CD8-positive, alpha-beta memory T cell (primary cell): Measurements from ENCODE around the gene MTA1. TPM values are rescaled to one million over a fixed set of nuclear protein-coding genes. Genes with fewer than 3 reads are reported as not detected.
A peak's percentile ranks its signal among the peaks of the same experiment; 100 is the strongest.

Source experiments
- CTCF ChIA-PET: fragments of 350-600 bp; sonication (Branson Sonifier 250); formaldehyde crosslinking; loops from one replicate; lab custom pipeline; 2021; ENCODE audit warnings: antibody characterized with exemption; lab: Charles Lee
- POLR2A ChIA-PET: fragments of 350-600 bp; sonication (Branson Sonifier 250); formaldehyde crosslinking; loops from one replicate; lab custom pipeline; 2021; ENCODE audit warnings: antibody characterized with exemption; lab: Charles Lee
- DNase-seq, 5 donors: peaks; one replicate each; pipeline versions ENCODE4 v3.0.0 to v3.0.0-alpha.2; 2020 to 2022; ENCODE audit warnings: mixed read lengths in 1 of 5
- H3K27ac ChIP-seq: one replicate; pipeline ENCODE4 v1.7.0; 2013; ENCODE audit warnings: low read depth, mild to moderate bottlenecking, low read length, moderate library complexity
- H3K27me3 ChIP-seq: 2 replicates; pipeline ENCODE4 v1.7.0; 2013; ENCODE audit warnings: low read length, mild to moderate bottlenecking; ENCODE audit not compliant: insufficient read depth, poor library complexity, severe bottlenecking
- H3K36me3 ChIP-seq: 2 replicates; pipeline ENCODE4 v1.7.0; 2013; ENCODE audit warnings: mild to moderate bottlenecking, low read length, moderate library complexity; ENCODE audit not compliant: insufficient read depth
- H3K4me1 ChIP-seq: 2 replicates; pipeline ENCODE4 v1.7.0; 2013; ENCODE audit warnings: mild to moderate bottlenecking, low read length, moderate library complexity; ENCODE audit not compliant: insufficient read depth
- H3K4me3 ChIP-seq: 2 replicates; pipeline ENCODE4 v1.7.0; 2013; ENCODE audit warnings: mild to moderate bottlenecking, low read length
- H3K9me3 ChIP-seq: 2 replicates; pipeline ENCODE4 v1.7.0; 2013; ENCODE audit warnings: mild to moderate bottlenecking, low read length
- H3K27ac Mint-ChIP-seq, 8 donors: one replicate each; pipeline ENCODE4 v1.8.0; 2020 to 2021; ENCODE audit warnings: mixed read lengths in 8 of 8, mild to moderate bottlenecking in 6 of 8, inconsistent platforms in 3 of 8, moderate library complexity in 3 of 8
- H3K27me3 Mint-ChIP-seq, 2 donors: one replicate each; pipeline ENCODE4 v1.8.0; 2020 to 2021; ENCODE audit warnings: mixed read lengths in 2 of 2, mild to moderate bottlenecking in 1 of 2, moderate library complexity in 1 of 2
- H3K36me3 Mint-ChIP-seq, 3 donors: one replicate each; pipeline ENCODE4 v1.8.0; 2020 to 2021; ENCODE audit warnings: mixed read lengths in 3 of 3, inconsistent platforms in 1 of 3, mild to moderate bottlenecking in 1 of 3
- H3K4me1 Mint-ChIP-seq, 3 donors: one replicate each; pipeline ENCODE4 v1.8.0; 2020 to 2021; ENCODE audit warnings: mixed read lengths in 3 of 3, inconsistent platforms in 1 of 3, mild to moderate bottlenecking in 1 of 3
- H3K4me3 Mint-ChIP-seq, 7 donors: one replicate each; pipeline ENCODE4 v1.8.0; 2020 to 2021; ENCODE audit warnings: mixed read lengths in 7 of 7, mild to moderate bottlenecking in 6 of 7, moderate library complexity in 4 of 7, inconsistent platforms in 2 of 7
- H3K9me3 Mint-ChIP-seq, 5 donors: one replicate each; pipeline ENCODE4 v1.8.0; 2020 to 2022; ENCODE audit warnings: mixed read lengths in 5 of 5, mild to moderate bottlenecking in 3 of 5, moderate library complexity in 2 of 5, inconsistent platforms in 1 of 5
- polyA plus RNA-seq: library from polyadenylated mRNA; unstranded; fragments of 300-500 nt; fragmentation: Illumina TruSeq; gene quantifications from one replicate; pipeline ENCODE4 v1.2.3, GENCODE V29; 2021
- total RNA-seq, 2 experiments: library from RNA; stranded (reverse); gene quantifications; one replicate each; pipeline ENCODE4 v1.2.3, GENCODE V29; 2021

MTA1 gene
- total and polyA plus RNA-seq, 3 experiments from 2014 or later: 6.1 to 129 (median 124) TPM

DNA sequence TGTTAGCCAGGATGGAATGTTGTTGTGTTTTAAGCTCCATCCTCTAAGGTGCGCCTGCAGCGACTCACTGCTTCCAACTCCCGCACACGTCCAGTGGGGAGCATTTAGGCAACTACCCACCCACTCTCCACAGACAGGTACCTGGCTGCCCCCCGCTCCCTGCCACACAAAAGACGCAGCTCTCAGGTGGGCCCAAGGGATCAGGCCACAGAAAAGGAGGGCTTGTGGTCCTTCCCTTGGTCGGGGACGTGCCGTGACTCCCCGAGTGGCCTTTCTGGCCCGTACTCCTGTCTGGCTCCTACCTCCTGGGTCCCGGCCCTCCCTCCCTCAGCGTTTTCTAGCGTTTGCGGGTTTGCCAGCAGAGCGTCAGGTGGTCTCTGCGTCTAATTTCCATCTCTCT is 87.6 kb downstream of the MTA1 start:
- H3K27me3 ChIP-seq: peaks cover 9% of the 10 kb centered on the region
- Mint-ChIP-seq H3K27me3 (peaks cover 22 to 24% of the 10 kb centered on the region in 2 donors), H3K4me3 (no peak overlapping the region), H3K4me1 (no peaks in the 10 kb centered on the region), H3K27ac (no peak overlapping the region), H3K36me3 (no peaks in the 10 kb centered on the region), H3K9me3 (no peaks in the 10 kb centered on the region)
- DNase-seq: peak in 1 of 5 donors; percentile 8
- no peak overlapping the region for H3K27ac ChIP-seq
- CTCF ChIA-PET: no interaction called here
- no peaks in the 10 kb centered on the region for H3K36me3 ChIP-seq
- H3K4me1 ChIP-seq: no peaks in the 10 kb centered on the region
- POLR2A ChIA-PET: no interaction called here
- H3K9me3 ChIP-seq: no peaks in the 10 kb centered on the region
- no peak overlapping the region for H3K4me3 ChIP-seq

DNA sequence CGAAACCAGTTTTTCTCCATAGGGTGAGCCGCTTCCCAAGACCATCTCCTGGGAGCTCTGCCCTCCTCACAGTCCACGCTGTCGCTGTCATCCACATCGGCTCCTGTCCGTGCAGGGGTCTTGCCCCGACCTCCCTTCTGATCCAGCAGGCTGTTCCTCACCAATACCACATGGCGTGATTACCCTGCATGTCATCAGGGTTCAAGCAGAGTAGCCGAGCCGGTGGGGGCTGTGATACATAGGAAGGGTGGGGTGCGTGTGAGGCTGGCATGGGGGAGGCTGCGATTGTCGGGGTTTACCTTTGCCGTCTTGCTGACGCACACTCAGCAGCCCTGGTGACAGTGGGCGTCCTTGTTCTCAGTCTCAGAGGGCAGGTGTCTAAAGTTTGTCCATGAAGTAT is 88.4 kb downstream of the MTA1 start:
- Mint-ChIP-seq H3K9me3 (no peaks in the 10 kb centered on the region), H3K4me1 (no peaks in the 10 kb centered on the region), H3K36me3 (no peaks in the 10 kb centered on the region), H3K27me3 (peaks cover 25 to 30% of the 10 kb centered on the region in 2 donors), H3K27ac (no peak overlapping the region), H3K4me3 (no peak overlapping the region)
- no peak overlapping the region for H3K27ac ChIP-seq
- ChIA-PET POLR2A (no interaction called here), CTCF (no interaction called here)
- DNase-seq: peak in 1 of 5 donors; percentile 42
- no peaks in the 10 kb centered on the region for H3K9me3 ChIP-seq
- H3K4me1 ChIP-seq: no peaks in the 10 kb centered on the region
- H3K27me3 ChIP-seq: peaks cover 9% of the 10 kb centered on the region
- H3K36me3 ChIP-seq: no peaks in the 10 kb centered on the region
- H3K4me3 ChIP-seq: no peak overlapping the region

DNA sequence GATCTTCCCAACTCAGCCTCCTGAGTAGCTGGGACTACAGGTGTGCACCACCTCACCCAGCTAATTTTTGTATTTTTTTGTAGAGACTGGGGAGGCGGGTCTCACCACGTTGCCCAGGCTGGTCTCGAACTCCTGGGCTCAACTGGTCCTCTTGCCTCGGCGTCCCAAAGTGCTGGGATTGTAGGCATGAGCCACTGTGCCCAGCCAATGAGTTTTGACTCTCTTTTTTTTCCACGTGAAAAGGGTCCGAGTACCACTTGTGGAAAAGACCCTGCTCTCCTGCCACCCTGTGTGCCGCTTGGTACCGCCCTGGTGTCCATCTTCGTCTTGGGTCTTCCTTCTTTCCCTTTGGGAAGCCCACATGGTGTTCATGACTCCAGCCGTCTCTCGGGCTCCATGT is 89.0 kb downstream of the MTA1 start:
- no peaks in the 10 kb centered on the region for H3K36me3 Mint-ChIP-seq
- H3K27ac Mint-ChIP-seq: peak overlapping the region in 1 of 8 donors; percentile 44
- H3K27ac ChIP-seq: no peak overlapping the region
- peaks cover 9% of the 10 kb centered on the region for H3K27me3 ChIP-seq
- H3K4me1 ChIP-seq: no peaks in the 10 kb centered on the region
- H3K27me3 Mint-ChIP-seq: peaks cover 30 to 31% of the 10 kb centered on the region in 2 donors
- peak in 1 of 5 donors; percentile 33 for DNase-seq
- no peaks in the 10 kb centered on the region for H3K9me3 ChIP-seq
- no peak overlapping the region for H3K4me3 ChIP-seq
- H3K36me3 ChIP-seq: no peaks in the 10 kb centered on the region
- H3K4me1 Mint-ChIP-seq: no peaks in the 10 kb centered on the region
- no peak overlapping the region for H3K4me3 Mint-ChIP-seq
- POLR2A ChIA-PET: no interaction called here
- CTCF ChIA-PET: no interaction called here
- no peaks in the 10 kb centered on the region for H3K9me3 Mint-ChIP-seq

DNA sequence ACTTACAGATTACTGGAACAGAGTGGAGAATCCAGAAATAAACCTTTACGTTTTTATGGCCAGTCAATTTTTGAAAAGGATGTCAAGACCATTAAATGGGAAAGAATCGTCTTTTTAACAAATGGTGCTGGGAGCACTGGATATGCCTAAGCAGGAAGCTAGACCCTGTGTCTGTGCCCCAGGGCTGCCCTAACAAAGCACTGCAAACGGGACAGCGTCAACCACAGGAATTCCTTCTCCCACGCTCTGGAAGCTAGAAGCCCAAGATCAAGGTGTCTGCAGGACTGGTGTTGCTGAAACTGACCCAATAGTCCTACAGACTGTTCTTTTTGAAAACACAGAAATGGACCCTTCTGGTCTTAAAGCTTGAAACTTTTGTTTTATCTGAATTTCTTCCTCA is 97.5 kb downstream of the MTA1 start:
- H3K27ac Mint-ChIP-seq: no peak overlapping the region
- ChIA-PET POLR2A (no interaction called here), CTCF (no interaction called here)
- H3K4me3 Mint-ChIP-seq: no peak overlapping the region
- H3K27me3 Mint-ChIP-seq: peaks cover 41 to 62% of the 10 kb centered on the region in 2 donors
- peaks cover 12% of the 10 kb centered on the region for H3K27me3 ChIP-seq
- DNase-seq: no peak
- H3K36me3 ChIP-seq: no peaks in the 10 kb centered on the region
- H3K4me1 Mint-ChIP-seq: no peaks in the 10 kb centered on the region
- no peak overlapping the region for H3K4me3 ChIP-seq
- H3K9me3 ChIP-seq: no peaks in the 10 kb centered on the region
- H3K27ac ChIP-seq: no peak overlapping the region
- no peaks in the 10 kb centered on the region for H3K9me3 Mint-ChIP-seq
- H3K4me1 ChIP-seq: no peaks in the 10 kb centered on the region
- no peaks in the 10 kb centered on the region for H3K36me3 Mint-ChIP-seq

DNA sequence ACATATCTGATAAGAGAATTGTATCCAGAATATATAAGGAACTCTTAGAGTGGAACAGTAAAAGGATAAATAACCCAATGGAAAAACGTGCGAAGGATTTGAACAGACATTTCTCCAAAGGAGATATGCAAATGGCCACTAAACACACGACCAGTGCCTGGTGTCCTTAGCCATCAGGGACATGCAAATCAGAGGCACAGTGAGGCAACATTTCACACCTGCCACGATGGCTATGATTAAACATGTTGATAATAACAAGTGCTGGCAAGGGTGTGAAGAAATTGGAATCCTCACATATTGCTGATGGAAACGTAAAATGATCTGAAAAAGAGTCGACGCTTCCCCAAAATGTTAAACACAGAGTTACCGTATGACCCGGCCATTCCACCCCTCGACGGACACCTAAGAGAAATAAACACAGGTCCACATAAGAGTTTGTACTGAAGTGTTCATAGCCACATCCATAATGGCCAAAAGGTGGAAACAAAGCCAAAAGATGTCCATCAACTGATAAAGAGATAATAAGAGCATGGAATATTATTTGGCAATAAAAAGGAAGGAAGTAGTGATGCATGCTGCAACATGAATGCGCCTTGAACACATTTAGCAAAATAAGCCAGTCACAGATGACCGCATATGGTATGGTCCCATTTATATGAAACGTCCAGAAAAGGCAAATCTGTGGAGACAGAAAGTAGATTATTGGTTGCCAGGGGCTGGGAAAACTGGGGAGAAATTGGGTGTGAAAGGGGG is 100.5 kb downstream of the MTA1 start:
- Mint-ChIP-seq H3K36me3 (no peaks in the 10 kb centered on the region), H3K27me3 (peaks cover 33 to 54% of the 10 kb centered on the region in 2 donors), H3K4me1 (no peaks in the 10 kb centered on the region), H3K27ac (no peak overlapping the region), H3K4me3 (peak overlapping the region in 1 of 7 donors; percentile 7), H3K9me3 (peaks cover 0 to 2% (median 0%) of the 10 kb centered on the region in 5 donors)
- H3K4me3 ChIP-seq: no peak overlapping the region
- no peak overlapping the region for H3K27ac ChIP-seq
- peak in 1 of 5 donors; percentile 9 for DNase-seq
- no peaks in the 10 kb centered on the region for H3K9me3 ChIP-seq
- POLR2A ChIA-PET: no interaction called here
- no peaks in the 10 kb centered on the region for H3K4me1 ChIP-seq
- no peaks in the 10 kb centered on the region for H3K36me3 ChIP-seq
- peaks cover 12% of the 10 kb centered on the region for H3K27me3 ChIP-seq
- CTCF ChIA-PET: no interaction called here

Other genes starting within 250 kb of the MTA1 start
- gene NUDT14, start 238.5 kb upstream of the MTA1 start, total RNA-seq: 1 to 10 TPM; 6.7 to 6.9 TPM
- gene NUDT14, start 238.5 kb upstream of the MTA1 start, polyA plus RNA-seq: 12.4 TPM
- gene BTBD6, start 171.3 kb upstream of the MTA1 start, total RNA-seq: 10 to 100 TPM; 54.1 to 55.0 TPM
- 16.2 TPM for gene BTBD6, start 171.3 kb upstream of the MTA1 start, polyA plus RNA-seq
- 10 to 100 TPM; 29.4 to 31.7 TPM for gene BRF1, start 118.8 kb upstream of the MTA1 start, total RNA-seq
- gene BRF1, start 118.8 kb upstream of the MTA1 start, polyA plus RNA-seq: 13.0 TPM
- 10 to 100 TPM; 31.0 to 32.9 TPM for gene PACS2, start 105.1 kb upstream of the MTA1 start, total RNA-seq
- 6.5 TPM for gene PACS2, start 105.1 kb upstream of the MTA1 start, polyA plus RNA-seq
- gene TEX22, start 21.3 kb upstream of the MTA1 start, total RNA-seq: 1 to 10 TPM; 1.4 to 2.9 TPM
- 0.08 TPM for gene TEX22, start 21.3 kb upstream of the MTA1 start, polyA plus RNA-seq
- gene CRIP2, start 55.0 kb downstream of the MTA1 start, total RNA-seq: 1 to 10 TPM; 2.7 to 4.5 TPM
- gene CRIP2, start 55.0 kb downstream of the MTA1 start, polyA plus RNA-seq: 31.5 TPM
- gene CRIP1, start 67.1 kb downstream of the MTA1 start, total RNA-seq: 100 to 1,000 TPM; 463 to 468 TPM
- gene CRIP1, start 67.1 kb downstream of the MTA1 start, polyA plus RNA-seq: 1,031 TPM
- 10 to 100 TPM; 52.1 to 56.5 TPM for gene TEDC1, start 71.4 kb downstream of the MTA1 start, total RNA-seq
- 14.7 TPM for gene TEDC1, start 71.4 kb downstream of the MTA1 start, polyA plus RNA-seq
- 10 to 100 TPM; 14.2 to 17.1 TPM for gene TMEM121, start 106.8 kb downstream of the MTA1 start, total RNA-seq
- 3.8 TPM for gene TMEM121, start 106.8 kb downstream of the MTA1 start, polyA plus RNA-seq